Endodermal cell (in vitro differentiated cells): ENCODE measurements around the gene NR2C2AP. TPM values are rescaled to one million over a fixed set of nuclear protein-coding genes. Genes with fewer than 3 reads are reported as not detected.

Experiments
- DNase-seq: peaks from one replicate; pipeline ENCODE4 v3.0.0-alpha.2; 2017
- H3K27ac ChIP-seq: 2 replicates; pipeline ENCODE4 v1.5.1; 2013; ENCODE audit warnings: mild to moderate bottlenecking, low read depth, low read length, moderate library complexity
- H3K27me3 ChIP-seq: 2 replicates; pipeline ENCODE4 v1.6.1; 2013; ENCODE audit warnings: mild to moderate bottlenecking, low read length, moderate library complexity; ENCODE audit not compliant: insufficient read depth, control insufficient read depth, poor library complexity, severe bottlenecking
- H3K36me3 ChIP-seq: 2 replicates; pipeline ENCODE4 v1.7.0; 2013; ENCODE audit warnings: mild to moderate bottlenecking, low read length, moderate library complexity; ENCODE audit not compliant: control insufficient read depth, insufficient read depth
- H3K4me1 ChIP-seq: one replicate; pipeline ENCODE4 v1.7.0; 2013; ENCODE audit warnings: low read length; ENCODE audit not compliant: control insufficient read depth, insufficient read depth
- H3K4me3 ChIP-seq: 2 replicates; pipeline ENCODE4 v1.5.1; 2013; ENCODE audit warnings: mild to moderate bottlenecking, low read length, moderate library complexity
- H3K9ac ChIP-seq: 2 replicates; pipeline ENCODE4 v1.6.1; 2013; ENCODE audit warnings: mild to moderate bottlenecking, low read length, moderate library complexity; ENCODE audit not compliant: poor library complexity, severe bottlenecking; ENCODE audit errors: extremely low read depth
- H3K9me3 ChIP-seq: 2 replicates; pipeline ENCODE4 v1.6.1; 2013; ENCODE audit warnings: mild to moderate bottlenecking, low read length, moderate library complexity; ENCODE audit not compliant: control insufficient read depth
- H3K27ac Mint-ChIP-seq: 2 replicates; pipeline ENCODE4 v1.8.0; 2020; ENCODE audit warnings: mixed read lengths
- H3K27me3 Mint-ChIP-seq: 2 replicates; pipeline ENCODE4 v1.8.0; 2021; ENCODE audit warnings: mild to moderate bottlenecking, mixed read lengths; ENCODE audit not compliant: insufficient read depth
- H3K36me3 Mint-ChIP-seq: 2 replicates; pipeline ENCODE4 v1.8.0; 2020; ENCODE audit warnings: low read depth, mixed read lengths
- H3K4me1 Mint-ChIP-seq: 2 replicates; pipeline ENCODE4 v1.8.0; 2020; ENCODE audit warnings: mixed read lengths
- H3K4me3 Mint-ChIP-seq: 2 replicates; pipeline ENCODE4 v1.8.0; 2020; ENCODE audit warnings: mild to moderate bottlenecking, moderate library complexity, mixed read lengths
- H3K9me3 Mint-ChIP-seq: 2 replicates; pipeline ENCODE4 v1.8.0; 2020; ENCODE audit warnings: mild to moderate bottlenecking, mixed read lengths
- WGBS, 2 experiments: methylation state at CpG; one replicate each; pipeline versions ENCODE4 v1.1.5 to v1.1.7; 2013; ENCODE audit warnings: missing lambda C conversion rate in 2 of 2, mixed read lengths in 1 of 2; ENCODE audit not compliant: insufficient coverage in 1 of 2, insufficient read length in 1 of 2; 5-methylcytosine and 5-hydroxymethylcytosine counted together
- total RNA-seq, 2 donors: library from RNA; stranded (reverse); fragmentation: NEBNext Ultra II Directional in 1 of 2; extraction: Animal tissue kit (Norgen Biotek cat#: 25700) in 1 of 2; gene quantifications; 2 replicates in 1 of 2; 3 replicates in 1 of 2; pipeline ENCODE4 v1.2.1, GENCODE V29; 2021
- TF ChIP-seq, protein P1 (sequence below): fragments of 200-600 bp; sonication (generic); conservative IDR thresholded peaks from 2 replicates; pipeline ENCODE4 v1.5.0; 2021; ENCODE audit warnings: antibody characterized with exemption, mild to moderate bottlenecking

NR2C2AP gene
- total RNA-seq, 2 donors from 2014 or later: 14.7 to 17.2 TPM

DNA sequence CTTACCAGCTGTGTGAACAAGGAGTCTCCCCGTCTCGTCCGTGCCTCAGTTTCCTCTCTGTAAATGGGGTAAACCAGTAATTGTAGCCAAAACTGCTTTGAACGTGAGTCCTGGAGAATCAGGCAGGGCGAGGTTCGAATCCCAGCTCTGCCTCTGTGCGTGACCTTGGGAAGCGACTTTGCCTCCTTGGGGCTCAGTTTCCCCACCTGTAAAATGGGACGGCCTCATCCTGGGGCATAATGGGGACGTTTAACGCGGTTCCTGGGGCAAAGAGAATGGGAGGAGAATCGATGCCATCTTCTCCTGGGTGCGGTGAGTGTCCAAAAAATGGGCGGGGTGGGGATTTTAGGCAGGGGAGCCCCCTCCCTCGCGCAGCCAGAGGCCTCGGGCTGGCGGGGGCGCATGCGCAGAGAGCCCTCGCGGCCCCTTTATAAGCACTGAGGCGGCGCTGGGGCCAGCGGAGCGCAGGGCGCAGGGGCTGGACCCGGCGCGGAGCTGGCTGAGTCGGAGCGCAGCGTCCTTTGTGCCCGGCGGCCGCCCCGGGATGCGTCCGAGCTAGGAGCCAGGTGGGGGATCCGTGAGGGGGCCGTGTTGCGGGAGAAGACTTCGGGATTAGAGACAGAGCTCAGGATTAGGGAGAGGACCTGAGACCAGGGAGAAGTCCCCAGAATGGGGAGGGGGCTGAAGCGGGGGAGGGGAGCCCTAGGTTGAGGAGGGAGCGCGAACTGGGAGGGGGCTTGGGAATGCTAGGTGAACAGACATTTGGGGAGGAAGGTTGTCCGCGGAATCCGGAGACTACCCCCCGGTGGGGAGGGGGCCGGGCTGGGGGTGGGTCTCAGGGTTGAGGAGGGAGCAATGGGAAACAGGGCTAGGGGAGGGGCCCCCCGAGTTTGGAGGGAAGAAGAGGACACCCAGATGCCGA is 8.5 kb upstream of the NR2C2AP start, which contains the start of gene NCAN:
Gene NCAN (plus strand): TSS at position 460 of the 922 bp plus-strand sequence. CDS start 4,996 bp downstream, outside the sequence.
- peaks cover 82% of the 10 kb centered on the region for H3K27me3 ChIP-seq
- H3K4me1 ChIP-seq: no peaks in the 10 kb centered on the region
- Mint-ChIP-seq H3K36me3 (no peaks in the 10 kb centered on the region), H3K4me1 (no peaks in the 10 kb centered on the region), H3K27ac (no peak within 1 kb of the TSS), H3K4me3 (peak within 1 kb of the TSS; percentile 53), H3K9me3 (no peaks in the 10 kb centered on the region), H3K27me3 (peaks cover 87% of the 10 kb centered on the region)
- H3K27ac ChIP-seq: no peak within 1 kb of the TSS
- 9 to 26% methylated on average over 14 to 54 of the region's 54 CpGs for WGBS, 2 experiments
- H3K9me3 ChIP-seq: no peaks in the 10 kb centered on the region
- peak within 1 kb of the TSS; percentile 56 for H3K4me3 ChIP-seq
- H3K36me3 ChIP-seq: no peaks in the 10 kb centered on the region
- TF ChIP-seq, protein P1, sequence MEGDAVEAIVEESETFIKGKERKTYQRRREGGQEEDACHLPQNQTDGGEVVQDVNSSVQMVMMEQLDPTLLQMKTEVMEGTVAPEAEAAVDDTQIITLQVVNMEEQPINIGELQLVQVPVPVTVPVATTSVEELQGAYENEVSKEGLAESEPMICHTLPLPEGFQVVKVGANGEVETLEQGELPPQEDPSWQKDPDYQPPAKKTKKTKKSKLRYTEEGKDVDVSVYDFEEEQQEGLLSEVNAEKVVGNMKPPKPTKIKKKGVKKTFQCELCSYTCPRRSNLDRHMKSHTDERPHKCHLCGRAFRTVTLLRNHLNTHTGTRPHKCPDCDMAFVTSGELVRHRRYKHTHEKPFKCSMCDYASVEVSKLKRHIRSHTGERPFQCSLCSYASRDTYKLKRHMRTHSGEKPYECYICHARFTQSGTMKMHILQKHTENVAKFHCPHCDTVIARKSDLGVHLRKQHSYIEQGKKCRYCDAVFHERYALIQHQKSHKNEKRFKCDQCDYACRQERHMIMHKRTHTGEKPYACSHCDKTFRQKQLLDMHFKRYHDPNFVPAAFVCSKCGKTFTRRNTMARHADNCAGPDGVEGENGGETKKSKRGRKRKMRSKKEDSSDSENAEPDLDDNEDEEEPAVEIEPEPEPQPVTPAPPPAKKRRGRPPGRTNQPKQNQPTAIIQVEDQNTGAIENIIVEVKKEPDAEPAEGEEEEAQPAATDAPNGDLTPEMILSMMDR: no peak
- peak; percentile 75 for DNase-seq
- H3K9ac ChIP-seq: no peak within 1 kb of the TSS

GRCh38 chr19:19209372-19209771 is 6.2 kb upstream of the NR2C2AP start:
- no peak for DNase-seq
- no peak overlapping the region for H3K4me3 ChIP-seq
- peaks cover 85% of the 10 kb centered on the region for H3K27me3 ChIP-seq
- no peaks in the 10 kb centered on the region for H3K4me1 ChIP-seq
- no peaks in the 10 kb centered on the region for H3K36me3 Mint-ChIP-seq
- no peak overlapping the region for H3K27ac ChIP-seq
- no peaks in the 10 kb centered on the region for H3K9me3 ChIP-seq
- H3K36me3 ChIP-seq: no peaks in the 10 kb centered on the region
- peaks cover 89% of the 10 kb centered on the region for H3K27me3 Mint-ChIP-seq
- H3K27ac Mint-ChIP-seq: no peak overlapping the region
- H3K9me3 Mint-ChIP-seq: peaks cover under 1% of the 10 kb centered on the region
- TF ChIP-seq, protein P1: no peak
- H3K4me1 Mint-ChIP-seq: peaks cover 4% of the 10 kb centered on the region
- no peak overlapping the region for H3K9ac ChIP-seq
- WGBS, 2 experiments: 26 to 63% methylated on average over 3 to 9 of the region's 9 CpGs
- H3K4me3 Mint-ChIP-seq: no peak overlapping the region

- peaks cover 4% of the 10 kb centered on the region for H3K4me1 Mint-ChIP-seq
- no peak overlapping the region for H3K4me3 ChIP-seq
- TF ChIP-seq, protein P1: no peak
- no peaks in the 10 kb centered on the region for H3K36me3 ChIP-seq
- no peak overlapping the region for H3K27ac Mint-ChIP-seq
- no peak overlapping the region for H3K9ac ChIP-seq
- 81% methylated on average over 5 of the region's 8 CpGs; no CpG with 5 or more reads in 1 of the 2 experiments for WGBS, 2 experiments
- no peaks in the 10 kb centered on the region for H3K4me1 ChIP-seq
- H3K36me3 Mint-ChIP-seq: no peaks in the 10 kb centered on the region
- H3K27me3 ChIP-seq: peaks cover 70% of the 10 kb centered on the region
- no peak overlapping the region for H3K27ac ChIP-seq
- no peaks in the 10 kb centered on the region for H3K9me3 ChIP-seq
- H3K27me3 Mint-ChIP-seq: peaks cover 80% of the 10 kb centered on the region
- DNase-seq: no peak
- H3K9me3 Mint-ChIP-seq: peaks cover 3% of the 10 kb centered on the region
- H3K4me3 Mint-ChIP-seq: no peak overlapping the region
Observed at GRCh38 chr19:19207637-19208572, 4.7 kb upstream of the NR2C2AP start.
